ENCODE measurements around the gene EPN2.

EPN2 gene

DNA sequence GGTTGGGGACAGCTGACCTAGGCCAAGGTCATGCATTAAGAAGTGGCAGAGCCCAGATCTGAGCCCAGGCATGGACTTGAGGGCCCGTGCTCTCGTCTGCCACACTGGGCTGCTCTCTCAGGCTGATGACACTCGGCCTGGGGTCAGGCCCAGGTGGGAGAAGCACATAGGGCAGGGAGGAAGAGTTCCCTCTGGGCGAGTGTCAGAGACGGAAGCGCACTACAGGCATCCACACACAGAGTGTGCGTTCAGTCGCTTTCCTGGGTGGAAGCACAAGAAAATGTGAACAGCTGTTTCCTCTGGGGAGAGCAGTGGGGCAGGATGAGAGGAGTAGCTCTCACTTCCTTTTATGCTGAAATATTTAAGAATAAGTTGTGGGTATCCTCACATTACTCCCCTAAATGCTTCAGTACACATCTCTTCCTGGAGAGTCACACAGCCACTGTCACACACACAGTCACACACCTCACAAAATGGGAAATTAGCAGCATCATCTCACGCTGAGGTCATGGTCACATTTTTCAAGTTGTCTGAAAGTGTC lies 65.7 kb downstream of the EPN2 start:
- no peak overlapping the region for H3K4me3 ChIP-seq (ENCODE audit: low read depth, low read length)

DNA sequence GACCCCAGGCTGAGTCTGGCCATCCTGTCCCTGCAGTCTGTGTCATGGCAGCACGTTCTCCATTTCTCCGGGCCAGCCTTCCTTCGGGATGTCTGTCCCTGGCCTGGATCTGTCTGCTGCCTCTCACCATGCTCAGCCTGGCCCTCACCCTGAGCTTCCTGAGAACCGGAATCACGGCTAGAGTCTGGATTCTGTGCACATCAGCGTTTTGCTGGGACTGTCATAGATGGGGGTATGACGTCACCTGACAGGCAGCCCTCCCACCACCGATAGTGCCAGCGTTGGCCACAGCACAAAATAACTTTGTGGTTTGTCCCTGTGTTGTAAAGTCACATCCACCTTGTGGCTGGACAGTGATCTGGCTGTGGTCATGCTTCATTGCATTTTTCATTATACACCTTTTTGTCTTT lies 66.2 kb downstream of the EPN2 start:
- TF ChIP-seq, protein P1, sequence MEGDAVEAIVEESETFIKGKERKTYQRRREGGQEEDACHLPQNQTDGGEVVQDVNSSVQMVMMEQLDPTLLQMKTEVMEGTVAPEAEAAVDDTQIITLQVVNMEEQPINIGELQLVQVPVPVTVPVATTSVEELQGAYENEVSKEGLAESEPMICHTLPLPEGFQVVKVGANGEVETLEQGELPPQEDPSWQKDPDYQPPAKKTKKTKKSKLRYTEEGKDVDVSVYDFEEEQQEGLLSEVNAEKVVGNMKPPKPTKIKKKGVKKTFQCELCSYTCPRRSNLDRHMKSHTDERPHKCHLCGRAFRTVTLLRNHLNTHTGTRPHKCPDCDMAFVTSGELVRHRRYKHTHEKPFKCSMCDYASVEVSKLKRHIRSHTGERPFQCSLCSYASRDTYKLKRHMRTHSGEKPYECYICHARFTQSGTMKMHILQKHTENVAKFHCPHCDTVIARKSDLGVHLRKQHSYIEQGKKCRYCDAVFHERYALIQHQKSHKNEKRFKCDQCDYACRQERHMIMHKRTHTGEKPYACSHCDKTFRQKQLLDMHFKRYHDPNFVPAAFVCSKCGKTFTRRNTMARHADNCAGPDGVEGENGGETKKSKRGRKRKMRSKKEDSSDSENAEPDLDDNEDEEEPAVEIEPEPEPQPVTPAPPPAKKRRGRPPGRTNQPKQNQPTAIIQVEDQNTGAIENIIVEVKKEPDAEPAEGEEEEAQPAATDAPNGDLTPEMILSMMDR (IDR thresholded peaks at IDR 0.05; ENCODE audit: borderline replicate concordance, insufficient read depth, low read depth, low read length), result no peak
- H3K4me3 ChIP-seq (ENCODE audit: low read depth, low read length), result no peak overlapping the region

More for the DNA sequence above, 65.7 kb downstream of the EPN2 start:
- TF ChIP-seq, protein P1 (IDR thresholded peaks at IDR 0.05; ENCODE audit: borderline replicate concordance, insufficient read depth, low read depth, low read length), result no peak

DNA sequence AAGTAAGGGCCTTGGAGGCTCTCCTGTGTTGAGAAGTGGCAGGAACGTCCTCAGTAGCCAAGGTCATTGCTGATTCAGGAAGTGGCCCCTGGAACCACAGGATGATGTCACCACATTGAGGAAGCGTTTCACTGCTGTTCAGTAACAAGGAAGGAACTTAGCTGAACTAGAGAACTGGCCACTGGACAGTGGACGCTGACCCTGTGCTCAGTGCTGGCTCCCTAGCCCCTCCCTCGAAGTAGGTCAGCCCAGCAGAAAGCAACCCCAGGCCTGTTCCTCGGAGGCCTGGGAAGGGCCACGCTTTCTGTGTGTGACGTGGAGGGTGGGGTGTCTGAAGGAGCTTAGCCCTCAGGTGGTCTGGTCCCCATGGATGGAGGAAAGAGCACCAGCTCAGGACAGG lies 67.0 kb downstream of the EPN2 start:
- no peak overlapping the region for H3K4me3 ChIP-seq (ENCODE audit: low read depth, low read length)
- TF ChIP-seq, protein P1 (IDR thresholded peaks at IDR 0.05; ENCODE audit: borderline replicate concordance, insufficient read depth, low read depth, low read length), result no peak

DNA sequence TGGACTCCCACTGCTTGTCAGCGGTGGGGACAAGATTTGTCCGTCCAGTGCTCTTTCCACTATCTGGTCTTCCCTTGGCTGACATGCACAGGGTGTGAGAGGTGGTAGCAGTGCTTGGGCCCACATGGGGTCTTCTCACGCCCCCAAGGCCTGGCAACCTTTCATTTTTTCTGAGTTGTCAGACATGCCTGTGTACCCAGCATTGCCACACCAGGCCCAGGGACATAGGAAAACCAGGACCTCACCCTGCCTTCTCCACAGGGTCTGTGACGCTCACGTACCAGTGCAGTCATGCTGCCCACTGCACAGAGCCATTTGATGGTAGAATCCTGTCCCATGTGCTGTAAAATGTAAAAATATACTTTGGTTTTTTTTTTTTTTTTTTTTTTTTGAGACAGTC lies 67.6 kb downstream of the EPN2 start:
- no peak overlapping the region for H3K4me3 ChIP-seq (ENCODE audit: low read depth, low read length)
- TF ChIP-seq, protein P1 (IDR thresholded peaks at IDR 0.05; ENCODE audit: borderline replicate concordance, insufficient read depth, low read depth, low read length), result no peak

DNA sequence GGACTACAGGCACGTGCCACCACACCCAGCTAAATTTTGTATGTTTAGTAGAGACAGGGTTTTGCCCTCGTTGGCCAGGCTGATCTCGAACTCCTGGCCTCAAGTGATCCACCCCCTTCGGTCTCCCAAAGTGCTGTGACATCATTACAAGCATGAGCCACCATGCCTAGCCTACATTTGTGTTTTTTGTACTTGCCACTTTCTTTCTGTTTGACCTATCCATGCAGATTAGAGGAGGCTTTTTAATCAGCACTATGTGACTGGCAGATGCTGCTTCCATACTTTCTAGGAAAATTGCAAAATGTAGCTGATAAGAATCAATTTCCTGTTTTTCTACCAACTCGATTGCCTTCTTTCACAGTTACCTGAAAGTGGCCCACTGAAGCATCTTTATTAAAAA lies 68.1 kb downstream of the EPN2 start:
- no peak overlapping the region for H3K4me3 ChIP-seq (ENCODE audit: low read depth, low read length)
- TF ChIP-seq, protein P1 (IDR thresholded peaks at IDR 0.05; ENCODE audit: borderline replicate concordance, insufficient read depth, low read depth, low read length), result no peak

DNA sequence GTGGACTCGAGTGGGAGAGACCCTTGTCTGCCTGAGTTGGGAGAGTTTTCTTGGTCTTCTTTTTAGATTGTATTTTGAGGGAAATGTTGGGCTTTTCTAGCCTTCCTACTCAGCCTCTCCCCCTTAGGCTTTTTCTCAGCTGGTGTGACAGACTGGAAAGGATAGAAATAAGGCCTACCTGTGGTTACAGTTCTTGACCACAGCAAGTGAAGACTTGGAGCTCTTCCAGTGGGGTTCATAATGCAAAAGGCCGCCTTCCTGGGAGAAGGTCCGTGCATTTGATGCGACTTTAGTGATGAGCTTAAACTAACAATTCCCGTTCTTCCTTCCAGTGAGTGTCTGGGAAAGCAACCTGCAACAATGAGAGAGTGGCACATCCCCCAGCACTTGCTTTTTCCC lies 68.6 kb downstream of the EPN2 start:
- TF ChIP-seq, protein P1 (IDR thresholded peaks at IDR 0.05; ENCODE audit: borderline replicate concordance, insufficient read depth, low read depth, low read length), result no peak
- H3K4me3 ChIP-seq (ENCODE audit: low read depth, low read length), result no peak overlapping the region
